GM18861 (cell line): ENCODE measurements around the gene GFY.
"Not testable (repeated sequence)": the region's sequence is repeated elsewhere in the genome, so short reads cannot be mapped to it uniquely, and the experiment has no call there.

Source experiments
- ATAC-seq: cut with Tn5 transposase; IDR thresholded peaks from one replicate; pipeline ENCODE4 v1.9.1; 2021; ENCODE audit not compliant: unreplicated experiment

GFY gene

GRCh38 chr19:49442771-49443365 lies 17.7 kb downstream of the GFY start:
- no peak for ATAC-seq

GRCh38 chr19:49443366-49444099 lies 18.3 kb downstream of the GFY start:
- ATAC-seq: peak; percentile 63

DNA sequence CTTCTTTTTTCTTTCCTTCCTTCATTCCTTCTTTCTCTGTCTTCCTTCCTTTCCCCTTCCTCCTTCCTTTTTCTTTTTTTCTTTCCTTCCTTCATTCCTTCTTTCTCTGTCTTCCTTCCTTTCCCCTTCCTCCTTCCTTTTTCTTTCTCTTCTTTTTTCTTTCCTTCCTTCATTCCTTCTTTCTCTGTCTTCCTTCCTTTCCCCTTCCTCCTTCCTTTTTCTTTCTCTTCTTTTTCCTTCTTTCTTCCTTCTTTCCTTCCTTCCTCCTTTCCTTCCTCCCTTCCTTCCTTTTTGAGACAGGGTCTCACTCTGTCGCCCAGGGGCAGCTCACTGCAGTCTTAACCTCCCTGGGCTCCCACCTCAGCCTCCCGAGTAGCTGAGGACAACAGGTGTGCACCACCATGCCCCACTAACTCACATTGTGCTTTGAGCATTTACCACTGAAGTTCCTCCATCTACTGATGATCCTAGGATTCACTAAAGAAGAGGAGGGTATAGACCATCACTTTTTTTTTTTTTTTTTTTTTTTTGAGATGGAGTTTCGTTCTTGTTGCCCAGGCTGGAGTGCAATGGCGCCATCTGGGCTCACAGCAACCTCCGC lies 19.0 kb downstream of the GFY start:
- ATAC-seq: not testable (repeated sequence)

GRCh38 chr19:49445997-49446396 lies 20.8 kb downstream of the GFY start:
- ATAC-seq: no peak

DNA sequence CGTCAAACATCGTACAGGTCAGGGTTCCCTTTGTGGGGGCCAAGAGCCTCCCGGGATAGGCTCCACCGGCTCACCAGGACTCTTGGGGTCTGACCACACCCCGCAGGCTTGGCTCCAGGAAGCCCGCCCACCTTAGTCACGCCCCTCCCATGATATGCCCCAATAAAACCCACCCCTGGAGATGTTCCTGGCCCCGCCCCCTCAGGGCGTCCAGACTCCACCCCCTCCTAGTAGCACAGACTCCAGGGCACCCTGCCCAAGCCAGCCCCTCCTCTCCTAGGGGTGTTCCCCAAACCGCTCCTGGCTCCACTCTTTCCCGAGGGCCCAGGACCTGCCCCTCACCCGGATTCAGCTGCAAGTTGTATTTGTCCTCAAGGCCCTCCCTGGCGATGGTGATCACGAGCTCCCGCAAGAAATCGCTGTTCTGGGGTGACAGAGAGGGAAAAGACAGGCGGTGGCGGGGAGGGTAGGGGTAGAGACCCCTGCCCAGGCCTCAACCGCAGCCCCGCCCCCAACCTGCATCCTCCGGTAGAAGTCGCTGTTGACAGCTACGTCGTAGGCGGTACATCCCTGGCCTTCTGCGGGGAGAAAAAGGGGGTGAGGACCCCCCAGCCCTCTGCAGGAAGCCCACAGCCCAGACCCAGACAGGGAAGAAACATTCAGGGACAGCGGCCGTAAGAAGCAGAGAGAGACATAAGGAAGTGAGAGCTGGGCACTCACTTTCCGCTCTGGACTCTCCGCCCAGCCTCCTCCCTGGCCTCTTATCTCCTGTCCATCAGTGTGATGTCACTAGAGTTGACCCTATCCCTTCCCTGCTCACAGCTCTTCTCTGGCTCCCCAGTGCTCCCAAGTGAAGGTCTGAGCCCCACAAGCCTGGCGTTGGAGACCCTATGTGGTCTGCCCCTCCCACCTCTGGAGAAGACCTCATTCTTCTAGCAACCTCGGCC lies 22.6 kb downstream of the GFY start:
- no peak for ATAC-seq

GRCh38 chr19:49448432-49448786 lies 23.2 kb downstream of the GFY start:
- no peak for ATAC-seq

DNA sequence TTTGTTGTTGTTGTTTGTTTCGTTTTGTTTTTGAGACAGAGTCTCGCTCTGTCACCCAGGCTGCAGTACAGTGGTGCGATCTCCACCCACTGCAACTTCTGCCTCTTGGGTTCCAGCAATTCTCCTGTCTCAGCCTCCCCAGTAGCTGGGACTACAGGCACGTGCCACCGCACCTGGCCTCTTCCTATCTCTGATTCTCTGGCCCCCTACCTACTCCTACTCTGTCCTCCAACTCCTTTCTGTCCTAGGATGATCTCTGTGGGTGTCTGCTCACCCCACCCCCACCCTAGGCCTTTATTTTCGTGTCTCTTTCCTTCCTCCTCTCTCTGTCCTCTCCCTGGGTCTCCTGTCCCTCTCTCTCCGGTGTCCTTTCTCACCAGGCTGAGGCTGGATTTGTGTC lies 25.2 kb downstream of the GFY start:
- ATAC-seq: no peak

DNA sequence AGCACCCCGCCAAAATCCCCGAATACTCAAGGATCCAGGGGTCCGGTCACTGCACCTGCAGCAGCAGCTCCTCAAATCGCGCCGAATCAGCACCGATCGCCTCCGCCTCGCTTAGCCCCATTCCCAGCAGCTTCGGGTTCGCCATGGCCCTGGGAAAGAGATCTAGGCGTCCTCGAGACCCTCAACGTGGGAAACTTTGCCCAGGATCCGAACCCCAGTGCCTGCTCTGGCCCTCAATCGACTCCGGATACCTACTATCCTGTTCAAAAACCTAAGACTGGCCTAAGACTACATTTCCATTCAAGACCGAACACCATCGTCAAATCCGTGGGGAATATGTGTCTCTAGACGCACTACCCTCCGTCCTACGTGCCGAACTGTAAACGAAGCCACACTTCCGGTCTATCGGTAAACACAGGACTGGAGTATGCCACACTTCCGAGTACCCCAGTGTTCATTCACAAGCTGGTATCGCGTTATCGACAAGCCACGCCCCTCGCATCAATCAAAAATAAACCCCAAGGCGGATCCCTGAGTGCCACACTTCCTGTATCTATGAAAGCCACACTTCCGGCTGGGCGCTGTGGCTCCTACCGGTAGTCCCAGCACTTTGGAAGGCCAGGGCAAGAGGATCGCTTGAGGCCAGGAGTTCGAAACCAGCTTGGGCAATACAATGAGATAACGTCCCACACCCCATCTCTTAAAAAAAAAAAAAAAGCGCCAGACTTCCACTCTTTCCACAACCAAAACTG lies 26.4 kb downstream of the GFY start, which contains the start of gene PIH1D1:
TSS of gene PIH1D1 (minus strand) at position 385 of the 752 bp plus-strand sequence. CDS start at position 145, 240 bp downstream.
- peak; percentile 62 for ATAC-seq

DNA sequence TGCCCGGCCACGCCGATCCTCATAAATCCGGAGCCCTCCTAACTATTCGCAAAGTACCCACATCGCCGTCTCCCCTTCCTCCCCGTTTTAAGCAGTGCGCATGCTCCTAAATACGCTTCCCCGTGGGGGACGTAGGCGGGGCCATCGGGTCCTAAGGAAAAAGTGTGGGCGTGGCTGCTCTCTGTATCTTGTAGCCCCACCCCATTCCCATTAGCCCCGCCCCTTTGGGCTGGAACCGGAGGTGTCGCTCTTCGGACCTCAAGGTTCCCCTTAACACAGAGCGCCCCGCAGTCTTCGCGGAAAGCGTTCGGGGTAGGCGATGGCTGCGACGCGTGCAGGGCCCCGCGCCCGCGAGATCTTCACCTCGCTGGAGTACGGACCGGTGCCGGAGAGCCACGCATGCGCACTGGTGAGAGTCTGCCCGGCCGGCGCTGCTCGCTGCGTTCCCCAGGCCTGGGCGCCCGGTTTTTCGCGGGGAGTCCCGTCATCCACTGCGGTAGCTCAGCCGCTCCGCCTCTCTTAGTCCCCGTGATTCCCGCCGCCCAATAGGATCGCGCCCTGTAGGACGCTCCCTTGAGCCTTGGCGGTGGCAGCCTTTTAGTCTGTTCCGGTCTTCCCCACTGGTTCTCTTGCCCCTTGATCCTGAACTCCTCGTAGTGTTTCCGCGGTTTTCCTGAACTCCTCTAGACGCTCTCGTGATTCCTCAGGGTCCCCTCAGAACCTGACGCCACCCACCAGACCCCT lies 28.0 kb downstream of the GFY start, which contains the start of gene ALDH16A1:
TSS of gene ALDH16A1 (plus strand) at position 213 of the 744 bp plus-strand sequence. CDS start at position 320, 107 bp downstream.
- ATAC-seq: peak; percentile 77

DNA sequence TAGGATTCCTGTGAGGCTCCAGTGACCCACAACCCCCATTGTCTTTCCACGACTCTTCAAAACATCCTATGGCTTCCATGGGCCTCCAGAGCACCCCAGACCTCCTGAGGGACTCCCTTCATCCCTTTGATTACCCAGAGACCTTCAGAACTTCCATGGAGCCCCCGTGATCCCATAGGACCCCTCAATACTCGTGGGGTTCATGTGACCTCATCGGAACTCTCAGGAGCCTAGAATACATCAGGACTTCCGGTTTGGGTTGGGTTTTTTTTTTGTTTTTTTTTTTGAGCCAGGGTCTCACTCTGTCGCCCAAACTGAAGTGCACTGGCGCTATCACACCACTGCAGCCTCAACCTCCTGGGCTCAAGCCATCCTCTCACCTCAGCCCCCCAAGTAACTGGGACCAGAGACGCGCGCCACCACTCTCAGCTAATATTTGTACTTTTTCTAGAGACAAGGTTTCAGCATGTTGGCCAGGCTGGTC lies 28.6 kb downstream of the GFY start:
- no peak for ATAC-seq

DNA sequence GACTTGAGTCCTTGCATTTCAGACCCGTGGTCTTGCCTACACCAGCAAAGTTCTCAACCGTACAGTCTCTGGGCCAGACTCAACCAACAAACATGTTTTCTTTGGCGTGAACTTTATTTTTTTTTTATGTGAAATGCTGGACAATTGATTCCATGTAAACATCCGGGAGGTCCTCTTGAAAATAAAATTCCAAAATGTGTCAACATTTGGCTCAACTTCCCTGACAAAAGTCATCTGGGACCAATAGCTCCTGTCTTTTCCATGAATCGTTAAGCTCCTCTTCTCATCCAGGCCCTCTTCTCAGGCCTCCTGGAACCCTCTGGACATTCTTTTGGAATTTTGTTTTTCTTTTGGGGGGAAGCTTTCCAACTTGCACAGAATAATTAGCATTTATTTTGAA lies 30.6 kb downstream of the GFY start:
- ATAC-seq: no peak

DNA sequence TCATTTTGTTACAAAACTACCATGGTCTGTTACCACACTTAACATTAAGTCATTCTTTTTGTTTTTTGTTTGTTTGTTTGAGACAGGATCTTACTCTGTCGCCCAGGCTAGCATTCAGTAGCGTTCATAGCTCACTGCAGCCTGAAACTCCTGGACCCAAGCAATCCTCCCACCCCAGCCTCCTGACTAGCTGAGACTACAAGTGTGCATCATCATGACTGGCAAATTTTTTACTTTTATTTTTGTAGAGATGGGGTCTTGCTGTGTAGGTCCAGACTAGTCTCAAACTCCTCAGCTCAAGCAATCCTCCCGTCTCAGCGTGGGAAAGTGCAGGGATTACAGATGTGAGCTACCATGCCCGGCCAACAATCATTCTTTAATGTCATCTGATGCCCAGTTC lies 31.1 kb downstream of the GFY start:
- ATAC-seq: no peak

DNA sequence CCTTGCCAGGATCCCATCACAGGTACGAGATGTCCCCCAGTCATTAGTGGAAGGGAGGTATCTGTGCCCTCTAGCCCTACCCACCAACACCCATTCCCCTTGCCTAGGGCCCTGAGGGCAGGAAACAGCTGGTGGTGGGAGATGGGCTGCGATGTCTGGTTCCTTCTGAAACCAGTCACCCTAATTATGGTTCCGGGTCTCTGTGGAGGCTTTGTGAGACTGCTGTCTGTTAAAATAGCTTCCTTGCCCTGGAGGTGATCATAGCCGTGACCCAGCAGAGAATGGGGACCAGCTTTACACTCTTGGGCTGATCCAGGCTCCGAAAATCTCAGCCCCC lies 33.3 kb downstream of the GFY start:
- ATAC-seq: no peak

GRCh38 chr19:49459388-49459787 lies 34.2 kb downstream of the GFY start:
- no peak for ATAC-seq

DNA sequence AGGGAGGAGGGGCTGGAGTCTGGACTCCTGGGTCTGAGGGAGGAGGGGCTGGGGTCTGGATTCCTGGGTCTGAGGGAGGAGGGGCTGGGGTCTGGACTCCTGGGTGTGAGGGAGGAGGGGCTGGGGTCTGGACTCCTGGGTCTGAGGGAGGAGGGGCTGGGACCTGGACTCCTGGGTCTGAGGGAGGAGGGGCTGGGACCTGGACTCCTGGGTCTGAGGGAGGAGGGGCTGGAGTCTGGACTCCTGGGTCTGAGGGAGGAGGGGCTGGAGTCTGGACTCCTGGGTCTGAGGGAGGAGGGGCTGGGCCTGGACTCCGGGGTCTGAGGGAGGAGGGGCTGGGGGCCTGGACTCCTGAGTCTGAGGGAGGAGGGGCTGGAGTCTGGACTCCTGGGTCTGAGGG lies 35.9 kb downstream of the GFY start:
- not testable (repeated sequence) for ATAC-seq

GRCh38 chr19:49461656-49462055 lies 36.5 kb downstream of the GFY start:
- ATAC-seq: no peak

DNA sequence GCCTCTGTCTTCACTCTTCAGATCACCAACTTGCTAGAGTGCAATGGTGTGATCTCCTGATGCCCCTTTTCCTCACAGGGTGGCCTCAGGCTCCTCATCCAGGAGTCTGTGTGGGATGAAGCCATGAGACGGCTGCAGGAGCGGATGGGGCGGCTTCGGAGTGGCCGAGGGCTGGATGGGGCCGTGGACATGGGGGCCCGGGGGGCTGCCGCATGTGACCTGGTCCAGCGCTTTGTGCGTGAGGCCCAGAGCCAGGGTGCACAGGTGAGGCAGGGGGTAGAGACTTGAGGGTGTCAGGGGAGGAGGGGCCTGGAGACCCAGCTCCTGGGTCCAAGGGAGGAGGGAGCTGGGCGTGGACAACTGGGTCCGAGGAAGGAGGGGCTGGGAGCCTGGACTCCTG lies 37.3 kb downstream of the GFY start:
- ATAC-seq: no peak

DNA sequence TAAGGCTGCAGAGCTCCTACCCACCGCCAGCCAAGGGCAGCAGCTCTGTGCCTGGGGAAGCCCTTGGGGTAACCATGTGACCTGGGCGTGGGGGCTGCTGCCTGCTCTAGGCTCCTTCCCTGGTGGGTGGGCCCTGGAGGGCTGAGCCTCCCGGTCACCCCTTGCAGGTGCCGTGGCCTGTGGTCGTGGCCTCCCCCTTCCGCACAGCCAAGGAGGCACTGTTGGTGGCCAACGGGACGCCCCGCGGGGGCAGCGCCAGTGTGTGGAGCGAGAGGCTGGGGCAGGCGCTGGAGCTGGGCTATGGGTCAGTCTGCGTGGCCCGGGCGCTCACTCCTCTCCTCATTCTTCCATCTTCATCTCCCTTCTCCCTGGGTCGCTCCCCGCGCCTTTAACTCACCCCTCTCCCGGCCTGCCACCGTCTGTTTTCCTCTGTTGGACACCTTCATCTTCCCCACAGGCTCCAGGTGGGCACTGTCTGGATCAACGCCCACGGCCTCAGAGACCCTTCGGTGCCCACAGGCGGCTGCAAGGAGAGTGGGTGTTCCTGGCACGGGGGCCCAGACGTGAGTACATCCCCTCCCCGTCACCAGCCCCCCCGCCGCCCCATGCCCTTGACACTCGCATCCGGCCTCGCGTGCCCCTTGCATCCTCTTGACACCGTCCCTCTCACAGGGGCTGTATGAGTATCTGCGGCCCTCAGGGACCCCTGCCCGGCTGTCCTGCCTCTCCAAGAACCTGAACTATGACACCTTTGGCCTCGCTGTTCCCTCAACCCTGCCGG lies 39.0 kb downstream of the GFY start:
- no peak for ATAC-seq

- no peak for ATAC-seq
Measured at GRCh38 chr19:49465371-49465770, 40.2 kb downstream of the GFY start.
